MM.1S (cell line): ENCODE data around the gene HOATZ.

Experiments
- DNase-seq: peaks from one replicate; pipeline ENCODE4 v3.0.0-alpha.2; 2015
- H2AFZ ChIP-seq: fragments of 300-600 bp; sonication (generic); 2 replicates; pipeline ENCODE4 v1.6.0; 2016; ENCODE audit warnings: antibody characterized with exemption, low read length
- H3F3A ChIP-seq: fragments of 300-600 bp; sonication (generic); 2 replicates; pipeline ENCODE4 v1.6.1; 2016; ENCODE audit warnings: mild to moderate bottlenecking, antibody characterized with exemption, low read length, moderate library complexity, mixed read lengths; ENCODE audit not compliant: insufficient read depth
- H3K27ac ChIP-seq: fragments of 300-600 bp; sonication (generic); 2 replicates; pipeline ENCODE4 v1.5.1; 2016; ENCODE audit warnings: mild to moderate bottlenecking, low read length
- H3K27me3 ChIP-seq: fragments of 300-600 bp; sonication (generic); replicated peaks from 2 replicates; pipeline ENCODE4 v1.6.0; 2016; ENCODE audit warnings: low read length; ENCODE audit not compliant: insufficient read depth
- H3K36me3 ChIP-seq: fragments of 300-600 bp; sonication (generic); replicated peaks from 2 replicates; pipeline ENCODE4 v1.6.1; 2016; ENCODE audit warnings: mild to moderate bottlenecking, low read length, mixed read lengths; ENCODE audit not compliant: insufficient read depth
- H3K4me1 ChIP-seq: fragments of 300-600 bp; sonication (generic); 2 replicates; pipeline ENCODE4 v1.6.1; 2016; ENCODE audit warnings: low read length, mixed read lengths
- H3K4me2 ChIP-seq: fragments of 300-600 bp; sonication (generic); 2 replicates; pipeline ENCODE4 v1.6.0; 2016; ENCODE audit warnings: low read depth, low read length
- H3K4me3 ChIP-seq: fragments of 300-600 bp; sonication (generic); 2 replicates; pipeline ENCODE4 v1.5.1; 2016; ENCODE audit warnings: low read length, mixed read lengths
- H3K79me2 ChIP-seq: fragments of 300-600 bp; sonication (generic); 2 replicates; pipeline ENCODE4 v1.6.1; 2016; ENCODE audit warnings: mixed run types, low read length, mixed read lengths
- H3K9ac ChIP-seq: fragments of 300-600 bp; sonication (generic); 2 replicates; pipeline ENCODE4 v1.6.1; 2016; ENCODE audit warnings: low read length, mixed read lengths
- H3K9me2 ChIP-seq: fragments of 300-600 bp; sonication (generic); replicated peaks from 2 replicates; pipeline ENCODE4 v1.6.1; 2016; ENCODE audit warnings: mild to moderate bottlenecking, low read length, mixed read lengths; ENCODE audit not compliant: insufficient read depth
- H3K9me3 ChIP-seq: fragments of 300-600 bp; sonication (generic); replicated peaks from 2 replicates; pipeline ENCODE4 v1.6.1; 2016; ENCODE audit warnings: mild to moderate bottlenecking, low read length, mixed read lengths; ENCODE audit not compliant: insufficient read depth
- H4K20me1 ChIP-seq: fragments of 300-600 bp; sonication (generic); 2 replicates; pipeline ENCODE4 v1.6.1; 2016; ENCODE audit warnings: mild to moderate bottlenecking, low read length, moderate library complexity, mixed read lengths; ENCODE audit not compliant: insufficient read depth
- CTCF ChIP-seq: fragments of 300-600 bp; sonication (generic); IDR thresholded peaks from 2 replicates; pipeline ENCODE4 v1.5.1; 2016; ENCODE audit warnings: antibody characterized with exemption, low read length, mixed read lengths
- EZH2 ChIP-seq: fragments of 300-600 bp; sonication (generic); optimal IDR thresholded peaks from 2 replicates; pipeline ENCODE3; 2017; ENCODE audit warnings: low read depth, mild to moderate bottlenecking, antibody characterized with exemption, low read length, mixed read lengths
- EZH2phosphoT487 ChIP-seq: fragments of 300-600 bp; sonication (generic); IDR thresholded peaks from 2 replicates; pipeline ENCODE4 v1.6.1; 2018; ENCODE audit warnings: antibody characterized with exemption, low read length

HOATZ gene

GRCh38 chr11:111577821-111578220 lies 63.2 kb downstream of the HOATZ start:
- Histone ChIP-seq H3K27me3 (no peaks in the 10 kb centered on the region), H3K4me1 (0 out of 2 replicates have a peak, but pooled peaks cover 4% of the 10 kb centered on the region), H4K20me1 (no peaks in the 10 kb centered on the region), H3F3A (no peaks in the 10 kb centered on the region), H3K9ac (no peak overlapping the region), H3K9me3 (no peaks in the 10 kb centered on the region), H3K4me2 (no peak overlapping the region), H3K36me3 (no peaks in the 10 kb centered on the region), H3K9me2 (no peaks in the 10 kb centered on the region), H3K27ac (no peak overlapping the region), H3K79me2 (no peaks in the 10 kb centered on the region), H3K4me3 (no peak overlapping the region), H2AFZ (no peak overlapping the region)
- no peak for DNase-seq
- no peak for TF ChIP-seq CTCF
- no peak for TF ChIP-seq EZH2phosphoT487

- H3K4me1 ChIP-seq = 0 out of 2 replicates have a peak, but pooled peaks cover 4% of the 10 kb centered on the region
- H3K79me2 ChIP-seq = no peaks in the 10 kb centered on the region
- no peaks in the 10 kb centered on the region for H3K9me3 ChIP-seq
- DNase-seq = no peak
- no peak overlapping the region for H3K27ac ChIP-seq
- no peaks in the 10 kb centered on the region for H3K27me3 ChIP-seq
- no peaks in the 10 kb centered on the region for H3F3A ChIP-seq
- H3K9ac ChIP-seq = no peak overlapping the region
- H4K20me1 ChIP-seq = no peaks in the 10 kb centered on the region
- no peaks in the 10 kb centered on the region for H3K36me3 ChIP-seq
- no peak overlapping the region for H3K4me2 ChIP-seq
- TF ChIP-seq EZH2 (no peak), CTCF (no peak), EZH2phosphoT487 (no peak)
- H2AFZ ChIP-seq = no peak overlapping the region
- no peaks in the 10 kb centered on the region for H3K9me2 ChIP-seq
- H3K4me3 ChIP-seq = no peak overlapping the region
Measured at GRCh38 chr11:111581341-111581740, 66.8 kb downstream of the HOATZ start.

- H3K4me2 ChIP-seq = no peak overlapping the region
- 0 out of 2 replicates have a peak overlapping the region, but pooled peaks have one; percentile 32 for H2AFZ ChIP-seq
Measured at GRCh38 chr11:111582163-111582562, 67.6 kb downstream of the HOATZ start.

More at GRCh38 chr11:111582163-111582562, 67.6 kb downstream of the HOATZ start:
- no peak for TF ChIP-seq EZH2phosphoT487
- no peak for TF ChIP-seq EZH2
- TF ChIP-seq CTCF = no peak
- no peak for DNase-seq
- Histone ChIP-seq H3K36me3 (no peaks in the 10 kb centered on the region), H3K9ac (no peak overlapping the region), H3K27ac (no peak overlapping the region), H3K27me3 (no peaks in the 10 kb centered on the region), H3K9me3 (no peaks in the 10 kb centered on the region), H3K4me1 (0 out of 2 replicates have a peak, but pooled peaks cover 4% of the 10 kb centered on the region), H3K9me2 (no peaks in the 10 kb centered on the region), H3K79me2 (no peaks in the 10 kb centered on the region), H3K4me3 (no peak overlapping the region), H3F3A (no peaks in the 10 kb centered on the region), H4K20me1 (no peaks in the 10 kb centered on the region)
